ENCODE measurements around the gene ACVR2B. TPM values are rescaled to one million over a fixed set of nuclear protein-coding genes. Genes with fewer than 3 reads are reported as not detected.

ACVR2B gene
- total and polyA plus RNA-seq, 2 of the 13 experiments (the other 11 are each of a cell fraction or from before 2014, with no cell fraction given), result 10.0 to 12.7 TPM

- TF ChIP-seq ARID5B (CRISPR knock-in tag; IDR thresholded peaks at IDR 0.05), result peak; percentile 24; the same call in 1 of the 2 replicates
- TF ChIP-seq AKAP8 (CRISPR knock-in tag; IDR thresholded peaks at IDR 0.05), result peak; percentile 62; the same call in 1 of the 2 replicates
- peak; percentile 89 for TF ChIP-seq PATZ1 (CRISPR knock-in tag; IDR thresholded peaks at IDR 0.05)
- TF ChIP-seq PITX1 (CRISPR knock-in tag; IDR thresholded peaks at IDR 0.05), result peak; percentile 30; the same call in 1 of the 2 replicates
- TF ChIP-seq ZNF557 (CRISPR knock-in tag; IDR thresholded peaks at IDR 0.05), result 0 out of 2 replicates have a peak, but pooled peaks have one; percentile 36
- 0 out of 2 replicates have a peak, but pooled peaks have one; percentile 14 for TF ChIP-seq ELF3 (CRISPR knock-in tag; IDR thresholded peaks at IDR 0.05)
- 0 out of 2 replicates have a peak, but pooled peaks have one; percentile 36 for TF ChIP-seq BRF2 (CRISPR knock-in tag; IDR thresholded peaks at IDR 0.05)
- peak; percentile 76; the same call in 1 of the 2 replicates for TF ChIP-seq ZNF275 (CRISPR knock-in tag; IDR thresholded peaks at IDR 0.05; ENCODE audit: borderline replicate concordance)
- peak; percentile 85 for TF ChIP-seq ATF7-NPFF (CRISPR knock-in tag; IDR thresholded peaks at IDR 0.05; ENCODE audit: low read depth)
- peak; percentile 46; the same call in 1 of the 2 replicates for TF ChIP-seq SALL2 (CRISPR knock-in tag; IDR thresholded peaks at IDR 0.05)
- TF ChIP-seq KDM5A (IDR thresholded peaks at IDR 0.05; ENCODE audit: borderline replicate concordance, low read length), result no peak; the same call in 1 of the 2 replicates
- peak; percentile 33; the same call in 1 of the 2 replicates for TF ChIP-seq ZNF772 (CRISPR knock-in tag; IDR thresholded peaks at IDR 0.05)
- TF ChIP-seq CHD2 (IDR thresholded peaks at IDR 0.05; ENCODE audit: low read depth, low read length), result 0 out of 2 replicates have a peak, but pooled peaks have one; percentile 54
- TF ChIP-seq SNRNP70 (IDR thresholded peaks at IDR 0.05; ENCODE audit: low read depth, low read length), result no peak
Observed at GRCh38 chr3:38496131-38496910, 42.6 kb downstream of the ACVR2B start, which contains the start of gene EXOG (continued).

All from HepG2 (cell line).